Stomach (tissue), 4 donors: ENCODE measurements around the gene ARHGEF1.

ENCODE experiments used
- CTCF ChIP-seq, 7 experiments: fragments of 450-650 bp in 4 of 7; fragments of 200-600 bp in 3 of 7; sonication (generic) in 3 of 7; IDR thresholded peaks; one replicate each; pipeline ENCODE4 v1.5.1; 2016 to 2019; ENCODE audit warnings: antibody characterized with exemption in 7 of 7, control low read depth in 2 of 7, mild to moderate bottlenecking in 1 of 7
- EP300 ChIP-seq: sonication (generic); formaldehyde crosslinking; IDR thresholded peaks from one replicate; pipeline ENCODE4 v1.6.1; 2017; ENCODE audit warnings: antibody characterized with exemption
- POLR2A ChIP-seq, 4 donors: fragments of 450-650 bp; IDR thresholded peaks; one replicate each; pipeline ENCODE4 v1.6.1; 2016; ENCODE audit warnings: antibody characterized with exemption in 4 of 4, control low read depth in 2 of 4, mild to moderate bottlenecking in 1 of 4, moderate library complexity in 1 of 4

GRCh38 chr19:41863209-41863931, 19.6 kb upstream of the ARHGEF1 start:
- TF ChIP-seq POLR2A (IDR thresholded peaks at IDR 0.05), result no peak
- no peak for TF ChIP-seq EP300
- no peak for TF ChIP-seq CTCF (IDR thresholded peaks at IDR 0.05)
